Sigmoid colon (tissue), 4 donors: ENCODE data around the gene NEU2.

Source experiments
- CTCF ChIP-seq, 4 experiments: fragments of 450-650 bp in 3 of 4; fragments of 200-600 bp in 1 of 4; IDR thresholded peaks; one replicate each; pipeline ENCODE4 v1.5.1; 2016 to 2019; ENCODE audit warnings: antibody characterized with exemption in 4 of 4, mild to moderate bottlenecking in 3 of 4, moderate library complexity in 2 of 4
- EP300 ChIP-seq, 4 donors: sonication (generic); formaldehyde crosslinking; IDR thresholded peaks; one replicate each; pipeline ENCODE4 v1.6.1; 2017; ENCODE audit warnings: antibody characterized with exemption in 4 of 4
- POLR2A ChIP-seq, 2 donors: fragments of 450-650 bp; IDR thresholded peaks; one replicate each; pipeline ENCODE4 v1.6.1; 2016; ENCODE audit warnings: antibody characterized with exemption in 2 of 2, mild to moderate bottlenecking in 2 of 2, moderate library complexity in 2 of 2
- POLR2AphosphoS5 ChIP-seq, 4 donors: sonication (generic); formaldehyde crosslinking; IDR thresholded peaks; one replicate each; pipeline ENCODE4 v1.6.1; 2017; ENCODE audit warnings: antibody characterized with exemption in 4 of 4

DNA sequence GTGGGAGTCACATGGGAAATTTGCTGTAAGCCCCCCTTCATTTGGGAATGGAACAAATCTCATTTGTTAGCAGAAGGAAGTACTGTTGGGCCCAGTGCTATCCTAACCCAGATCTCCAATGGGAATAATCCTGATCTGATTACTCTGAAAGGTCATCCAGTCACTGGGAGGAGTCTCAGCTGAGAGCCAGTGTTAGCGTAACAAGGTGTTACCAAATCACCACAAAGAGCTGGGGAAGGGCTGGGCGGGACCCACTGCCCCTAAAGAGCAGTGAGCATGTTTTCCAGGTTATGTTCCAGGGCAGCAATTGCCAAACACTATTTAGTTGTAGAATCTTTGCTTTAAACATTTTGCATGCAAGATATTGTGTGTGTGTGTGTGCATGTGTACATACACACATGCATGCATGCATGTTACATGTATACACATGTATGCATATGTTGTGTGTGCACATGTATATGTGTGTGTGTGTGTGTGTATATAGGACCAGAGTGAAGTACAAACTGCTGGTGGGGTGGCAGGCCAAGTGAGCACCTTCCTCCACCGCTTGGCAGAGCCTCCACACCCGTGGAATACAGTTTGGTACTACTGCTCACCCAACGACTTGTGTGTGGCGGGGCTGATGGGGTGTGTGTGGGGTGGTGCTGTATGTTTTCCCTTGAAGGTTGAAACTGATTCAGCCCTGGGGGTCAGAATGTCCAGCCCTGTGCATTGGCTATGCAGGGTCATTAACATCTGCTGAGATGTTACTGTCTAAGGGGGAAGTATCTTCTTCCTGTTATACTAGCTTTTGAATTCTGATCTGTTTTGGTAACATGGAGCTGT, 42.9 kb downstream of the NEU2 start:
- TF ChIP-seq CTCF (IDR thresholded peaks at IDR 0.05) (no peak), POLR2AphosphoS5 (IDR thresholded peaks at IDR 0.05) (no peak), POLR2A (IDR thresholded peaks at IDR 0.05) (no peak), EP300 (IDR thresholded peaks at IDR 0.05) (no peak)
